Effector CD8-positive, alpha-beta T cell (primary cell): ENCODE data around the gene FANCC.

ENCODE experiments used
- DNase-seq: peaks from one replicate; lab custom pipeline; 2025; lab: John Stamatoyannopoulos, UW

The FANCC gene

DNA sequence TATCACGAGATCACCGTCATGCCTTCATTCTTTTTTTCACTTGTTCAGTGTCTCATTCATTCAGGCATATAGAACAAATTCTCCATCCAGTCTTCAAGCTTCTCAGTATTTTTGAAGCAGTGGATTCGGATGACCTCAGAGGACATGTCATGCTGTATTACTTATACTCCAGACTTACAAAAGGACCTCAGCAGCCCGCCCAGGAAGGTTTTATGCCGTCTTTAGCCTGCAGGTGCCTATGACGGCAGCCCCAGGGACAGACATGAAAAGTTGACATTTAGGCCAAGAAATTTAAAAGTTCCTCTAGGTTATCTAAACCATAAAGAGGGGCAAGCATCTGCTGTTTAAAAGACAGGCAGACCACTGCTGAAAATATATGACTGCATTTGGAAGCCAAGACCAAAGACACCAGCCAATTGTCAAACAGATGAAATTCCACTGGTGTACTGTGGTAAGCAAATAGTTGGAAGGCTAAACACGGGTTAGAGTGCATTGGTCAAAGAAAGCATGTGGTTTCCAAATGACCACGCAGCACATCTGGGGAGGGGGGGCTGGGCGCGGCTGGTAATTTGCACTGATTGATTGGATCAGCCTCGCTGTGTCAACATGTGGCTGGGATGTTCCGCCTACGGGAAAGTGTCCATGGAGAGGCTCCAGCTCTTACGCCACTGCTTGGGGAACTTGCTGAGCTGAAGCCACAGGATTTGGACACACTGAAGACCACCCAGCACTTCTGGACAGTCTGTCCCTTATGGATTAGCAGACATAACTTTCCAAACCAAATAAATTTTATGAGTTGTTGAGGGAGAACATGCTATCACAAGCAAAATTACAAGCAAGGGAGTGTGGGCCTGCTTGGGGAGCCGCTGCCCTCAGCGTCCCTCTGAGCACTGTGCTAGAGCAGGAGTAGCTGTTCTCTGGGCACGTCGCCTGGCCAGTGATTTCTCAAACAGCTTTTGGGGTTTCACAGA lies 173.6 kb downstream of the FANCC start:
- DNase-seq = no peak

DNA sequence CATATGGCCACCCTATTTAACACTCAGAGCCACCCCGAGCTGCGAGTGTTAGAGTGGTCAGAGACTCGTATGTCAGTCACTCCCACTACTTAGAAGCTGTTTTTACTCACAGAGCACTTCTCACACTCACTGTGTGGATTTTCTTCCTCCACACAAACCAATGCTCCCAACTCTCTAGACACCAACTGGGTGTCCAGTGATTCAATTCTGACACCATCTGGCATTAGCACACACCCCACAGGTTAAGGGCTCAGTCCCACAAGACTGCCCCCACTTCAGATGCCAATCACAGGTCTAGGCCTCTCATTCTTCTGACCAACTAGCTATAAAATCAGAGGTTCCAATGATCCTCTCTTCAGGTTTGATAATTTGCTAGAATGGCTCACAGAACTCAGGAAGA lies 174.8 kb downstream of the FANCC start:
- DNase-seq = no peak

DNA sequence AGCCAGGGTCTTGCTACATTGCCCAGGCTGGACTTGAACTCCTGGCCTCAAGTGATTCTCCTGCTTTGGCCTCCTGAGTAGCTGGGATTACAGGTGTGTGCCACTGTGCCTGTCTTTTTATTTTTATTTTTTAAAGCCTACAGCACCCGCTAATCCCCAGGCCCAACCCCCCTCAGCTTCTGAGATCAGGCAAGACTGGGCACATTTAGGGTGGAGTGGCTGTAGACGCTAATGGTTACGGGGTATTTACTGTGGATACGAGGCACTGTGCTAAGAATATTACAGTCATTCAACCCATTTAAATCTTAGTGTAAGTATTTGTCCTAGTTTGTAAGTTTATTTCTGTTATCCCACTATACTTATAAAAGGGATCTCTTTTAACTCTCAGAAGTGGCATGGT lies 175.2 kb downstream of the FANCC start:
- DNase-seq = no peak

DNA sequence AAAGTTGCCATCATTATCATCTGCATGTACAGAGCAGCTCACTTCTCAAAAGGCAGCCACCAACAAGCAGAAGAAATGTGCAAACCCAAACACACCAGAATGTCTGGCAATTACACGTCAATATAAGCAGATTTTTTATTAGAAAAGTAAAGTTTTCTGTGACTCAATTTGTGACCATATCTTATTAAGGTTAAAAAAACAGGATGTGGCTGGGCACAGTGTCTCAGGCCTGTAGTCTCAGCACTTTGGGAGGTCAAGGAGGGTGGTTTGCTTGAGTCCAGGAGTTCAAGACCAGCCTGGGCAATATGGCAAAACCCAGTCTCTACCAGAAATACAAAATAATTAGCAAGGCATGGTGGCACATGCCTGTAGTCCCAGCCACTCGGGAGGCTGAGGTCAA lies 176.7 kb downstream of the FANCC start:
- no peak for DNase-seq

DNA sequence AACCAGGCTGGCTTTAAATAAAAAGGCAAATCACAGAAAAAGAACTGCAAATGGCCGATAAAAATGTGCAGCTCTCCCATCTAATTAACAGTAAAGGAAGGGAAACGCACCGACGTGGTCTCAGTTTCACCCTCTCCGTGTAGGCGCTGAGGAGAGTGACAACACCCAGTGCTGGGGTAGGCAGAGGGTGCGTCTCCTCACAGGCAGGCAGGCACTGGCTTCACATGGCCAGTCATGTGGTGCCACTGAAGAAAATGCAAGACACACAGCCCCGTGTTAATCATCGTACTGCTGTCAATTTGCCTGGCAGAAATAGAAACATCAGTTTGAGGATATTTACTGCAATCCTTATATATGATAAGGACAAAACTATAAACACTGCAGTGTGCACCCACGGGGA lies 178.4 kb downstream of the FANCC start:
- DNase-seq = no peak

DNA sequence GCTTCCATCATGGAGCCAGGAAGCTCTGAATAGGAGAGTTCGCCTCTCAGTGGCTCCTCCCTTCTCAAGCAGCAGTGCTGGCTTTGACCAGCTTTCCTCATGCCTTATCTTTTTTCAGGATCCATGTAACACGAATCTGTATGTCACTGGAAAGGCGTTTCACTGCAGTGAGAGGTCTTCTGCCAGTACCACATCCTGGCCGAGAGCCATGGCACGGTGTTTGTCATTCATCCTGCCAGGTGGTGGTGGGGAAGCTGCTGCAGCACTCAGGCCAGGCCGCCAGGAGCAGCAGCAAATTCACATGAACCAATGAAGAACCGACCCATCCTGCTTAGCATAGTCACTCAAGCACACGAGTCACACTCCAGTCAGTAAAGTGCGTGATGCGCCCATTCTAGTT lies 179.0 kb downstream of the FANCC start:
- DNase-seq = no peak

DNA sequence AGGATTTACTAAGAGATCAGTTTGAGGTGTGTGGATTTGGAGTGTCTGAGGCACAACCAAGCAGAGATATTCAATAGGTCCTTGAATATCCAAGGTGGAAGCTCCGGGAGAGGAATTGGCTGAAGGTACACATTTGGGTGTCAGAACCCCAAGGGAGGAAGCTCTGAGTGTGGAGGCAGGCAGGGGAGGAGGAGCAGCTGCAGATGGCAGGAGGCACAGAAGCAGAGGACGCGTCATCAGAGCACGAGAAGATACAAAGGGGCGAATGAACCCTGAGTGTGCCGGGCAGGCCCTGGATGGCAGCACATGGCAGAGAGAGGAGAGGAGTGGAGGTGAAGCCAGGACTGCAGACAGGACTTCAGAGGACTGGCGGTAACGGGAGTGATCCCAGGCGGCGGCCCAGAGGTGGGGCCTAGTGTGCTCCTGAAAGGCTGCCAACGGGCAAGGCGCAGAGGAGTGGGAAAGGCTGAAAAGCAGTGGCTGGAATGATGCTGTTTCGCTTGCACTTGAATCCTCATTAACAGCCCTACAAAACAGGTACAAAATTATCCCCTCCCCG lies 179.8 kb downstream of the FANCC start:
- DNase-seq = no peak

DNA sequence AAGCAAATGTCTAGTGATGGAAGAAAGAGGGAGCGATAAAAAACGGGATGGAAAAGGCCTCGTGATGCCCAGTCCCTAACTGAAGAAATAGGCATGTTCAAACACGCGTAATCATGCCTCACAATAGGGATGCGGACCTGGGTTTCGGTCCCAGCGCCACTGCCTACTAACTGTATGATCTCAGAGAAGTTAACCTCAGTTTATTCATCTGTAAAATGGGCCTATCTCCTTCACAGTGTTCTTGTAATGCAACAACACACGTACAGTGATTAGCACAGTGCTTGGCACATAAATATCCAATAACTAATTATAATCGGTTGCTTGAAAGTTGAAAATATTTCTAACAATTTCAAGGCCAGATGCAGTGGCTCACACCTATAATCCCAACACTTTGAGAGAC lies 181.8 kb downstream of the FANCC start:
- no peak for DNase-seq

DNA sequence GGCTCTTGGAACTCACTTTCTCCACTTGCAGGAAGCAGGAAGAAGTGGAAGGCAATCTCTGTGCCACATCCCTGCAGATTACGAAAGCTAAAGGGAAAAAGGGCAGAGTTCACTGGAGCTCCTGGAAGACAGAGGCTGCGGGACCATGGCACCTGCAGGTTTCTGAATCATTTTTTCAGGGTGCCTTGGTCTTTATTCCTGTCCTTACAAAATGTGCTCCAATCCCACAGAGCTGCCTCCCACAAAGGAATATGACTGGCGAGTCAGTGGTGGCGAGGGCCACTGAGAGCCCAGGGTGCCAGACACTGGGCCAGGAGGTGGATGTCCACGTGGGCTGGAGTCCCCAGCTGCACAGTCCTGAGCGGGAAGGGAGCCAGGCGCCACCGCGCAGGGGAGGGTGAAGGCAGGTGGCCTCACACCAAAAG lies 183.0 kb downstream of the FANCC start:
- DNase-seq = no peak

DNA sequence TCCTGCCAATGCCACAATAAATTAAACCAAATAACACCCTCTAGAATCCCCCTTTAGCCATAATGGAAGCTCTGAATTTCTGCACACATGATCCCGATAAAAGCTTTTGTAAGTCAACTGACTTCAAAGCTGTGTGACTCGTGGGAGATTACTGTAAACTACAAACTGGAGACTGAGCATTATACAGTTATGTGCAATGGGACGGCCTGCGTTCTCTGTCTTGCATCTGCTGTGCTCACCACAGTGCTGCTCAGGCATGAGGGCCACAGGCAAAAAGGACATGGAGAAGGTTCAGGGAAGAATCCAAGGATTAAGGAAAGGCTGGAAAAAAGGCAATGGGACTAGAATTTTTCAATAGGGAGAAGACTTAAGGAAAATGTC lies 184.2 kb downstream of the FANCC start:
- no peak for DNase-seq

DNA sequence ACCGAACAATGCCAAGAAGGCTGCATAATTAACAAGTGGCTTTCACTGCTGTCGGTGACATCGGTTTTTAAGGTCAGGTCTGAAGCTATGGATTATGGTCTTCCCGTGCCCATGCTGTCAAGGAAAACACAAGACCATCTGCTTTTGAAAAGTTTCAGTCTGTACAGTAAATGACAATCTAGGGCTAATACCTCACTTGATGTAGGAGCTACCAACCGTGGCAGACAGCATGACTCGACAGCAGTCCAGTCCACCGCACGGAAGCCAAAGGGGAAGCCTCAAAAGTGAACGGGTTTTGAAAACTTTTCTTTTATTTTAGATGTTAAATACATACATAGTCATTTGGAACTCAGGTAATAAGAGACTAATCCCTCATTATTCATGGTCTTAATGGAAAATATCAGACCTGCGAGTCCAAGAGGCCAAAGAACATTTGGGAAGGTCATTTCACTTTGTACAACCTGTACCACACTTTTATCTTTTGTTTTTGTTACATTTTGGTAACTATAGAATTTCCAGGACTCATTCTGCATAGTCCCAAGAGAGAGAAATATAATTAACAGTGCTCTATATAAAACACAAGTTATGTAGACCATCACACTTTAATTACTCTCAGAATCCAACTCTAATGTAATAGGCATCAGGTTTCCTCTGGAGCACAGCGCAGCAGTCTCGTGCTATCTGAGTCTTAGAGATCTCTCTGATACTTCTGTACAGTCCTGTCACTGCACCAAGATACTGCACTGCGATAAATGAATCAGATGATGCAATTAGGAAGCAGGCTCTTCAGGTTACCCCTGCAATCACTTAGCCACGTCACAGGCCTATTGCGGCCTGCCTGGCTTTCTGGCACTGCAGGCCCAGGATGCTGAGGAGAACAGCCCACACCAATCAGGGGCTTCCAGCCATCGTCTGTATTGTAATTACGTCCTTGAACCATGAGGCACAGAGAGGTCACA lies 184.9 kb downstream of the FANCC start:
- no peak for DNase-seq

DNA sequence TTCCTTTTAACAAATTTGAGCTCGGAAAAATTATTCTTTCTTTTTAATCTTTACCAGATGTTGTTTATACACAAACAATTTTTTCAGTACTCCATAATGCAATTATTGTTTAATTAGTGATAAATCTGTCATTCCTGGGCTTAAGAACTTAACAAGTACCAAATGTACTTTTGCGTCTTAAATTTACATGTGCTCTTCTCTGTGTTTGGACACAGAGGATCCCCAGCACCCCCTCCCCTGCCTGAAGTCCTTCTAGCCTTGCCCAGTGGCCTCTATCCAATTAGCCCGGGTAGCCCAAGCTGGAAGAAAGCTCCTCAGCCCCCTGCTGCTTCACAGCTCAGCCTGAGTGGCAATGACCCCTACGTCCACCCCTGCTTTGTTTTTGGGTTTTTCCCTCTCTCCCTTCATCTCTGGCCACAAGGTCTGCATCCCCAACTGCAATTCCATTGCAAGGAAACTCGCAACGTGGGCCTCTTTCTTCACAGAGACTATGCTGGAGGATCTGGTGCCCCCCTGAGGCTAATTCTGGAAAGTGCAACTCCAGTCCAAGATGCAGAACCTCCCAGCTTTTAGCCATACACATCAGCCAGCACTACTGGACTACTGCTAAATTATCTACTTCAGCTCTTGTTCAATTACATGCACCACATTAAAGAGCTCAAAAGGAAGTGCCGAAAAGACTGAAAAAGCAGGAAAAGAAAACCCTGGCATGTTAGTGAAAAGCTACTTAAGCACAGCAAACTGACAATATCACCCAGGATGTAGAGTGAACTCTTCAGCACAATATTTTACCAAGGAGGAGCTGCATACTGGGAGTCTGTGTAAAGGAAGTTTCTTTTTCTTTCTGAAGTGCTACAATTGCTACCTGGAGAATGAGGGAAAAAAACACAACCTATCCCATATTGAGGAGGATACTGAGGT lies 186.2 kb downstream of the FANCC start:
- DNase-seq = no peak

DNA sequence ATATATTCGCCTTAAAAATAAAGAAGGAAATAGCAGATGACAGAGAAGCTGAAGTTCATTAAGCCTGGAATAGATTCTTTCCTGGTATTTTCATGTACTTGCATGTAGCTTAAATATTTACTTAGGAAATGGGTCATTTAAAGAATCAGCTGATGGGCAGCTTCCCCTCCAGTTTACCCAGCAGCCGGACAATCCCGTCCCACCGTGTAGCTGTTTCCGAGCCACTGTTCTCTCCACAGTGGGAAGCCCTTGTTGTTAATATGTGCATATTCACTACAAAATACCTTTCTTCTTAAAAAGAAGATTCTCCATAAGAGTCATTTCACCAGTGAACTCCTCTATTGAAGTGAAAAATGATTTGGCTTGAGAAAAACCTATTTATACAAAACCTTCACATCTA lies 187.0 kb downstream of the FANCC start:
- DNase-seq = no peak

DNA sequence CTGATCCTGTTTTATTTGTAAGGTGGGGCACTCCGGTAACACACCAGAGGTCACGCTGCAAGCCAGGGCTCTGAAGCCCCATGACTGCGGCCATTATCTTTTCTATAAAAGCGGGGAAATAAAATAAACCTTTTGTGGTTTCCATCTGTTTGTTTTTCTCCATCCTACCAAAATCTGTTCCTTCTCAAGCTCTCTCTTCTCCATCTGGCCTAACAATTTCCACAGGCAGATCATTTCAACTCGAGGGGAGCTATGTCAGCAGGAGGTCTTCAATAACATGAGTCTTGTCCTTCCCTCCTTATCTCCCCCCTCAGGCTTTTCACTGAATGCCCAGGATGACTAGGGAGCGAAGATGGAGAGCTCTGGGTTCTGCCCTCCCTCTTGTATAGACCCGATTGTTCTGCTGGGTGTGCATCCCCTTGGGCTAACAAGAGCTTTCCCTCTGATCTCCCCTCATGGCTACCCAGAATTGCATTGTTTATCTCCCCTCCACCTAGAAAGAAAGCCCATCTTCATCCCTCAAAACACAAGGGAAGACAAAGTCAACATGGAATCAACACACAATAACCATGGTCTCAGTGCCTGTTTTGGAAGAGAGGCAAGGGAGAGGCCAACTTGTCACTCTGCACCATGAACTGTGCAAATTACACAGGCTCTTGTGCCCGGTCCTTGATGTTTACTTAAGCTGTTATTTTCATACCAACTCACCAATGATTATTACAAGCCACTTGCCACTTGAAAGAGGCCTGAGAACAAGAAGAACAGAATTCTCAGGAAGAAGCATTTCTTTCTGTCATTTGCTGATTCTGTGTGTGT lies 187.8 kb downstream of the FANCC start:
- no peak for DNase-seq

DNA sequence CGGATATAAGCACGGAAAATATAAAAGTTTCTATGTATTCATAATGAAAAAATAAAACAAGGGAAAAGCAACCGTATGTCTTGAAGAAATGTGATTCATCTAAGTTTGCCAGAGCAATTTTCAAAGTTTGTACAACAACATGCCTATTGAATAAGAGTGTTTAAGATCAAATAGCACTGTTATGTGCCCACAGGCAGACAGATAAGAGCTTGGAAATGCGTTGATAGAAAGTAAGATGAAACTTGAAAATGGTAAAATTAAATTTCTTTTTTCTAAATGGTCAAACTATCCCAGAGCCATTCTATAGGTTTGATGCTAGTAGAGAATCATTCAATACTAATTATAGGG lies 189.4 kb downstream of the FANCC start:
- DNase-seq = no peak

DNA sequence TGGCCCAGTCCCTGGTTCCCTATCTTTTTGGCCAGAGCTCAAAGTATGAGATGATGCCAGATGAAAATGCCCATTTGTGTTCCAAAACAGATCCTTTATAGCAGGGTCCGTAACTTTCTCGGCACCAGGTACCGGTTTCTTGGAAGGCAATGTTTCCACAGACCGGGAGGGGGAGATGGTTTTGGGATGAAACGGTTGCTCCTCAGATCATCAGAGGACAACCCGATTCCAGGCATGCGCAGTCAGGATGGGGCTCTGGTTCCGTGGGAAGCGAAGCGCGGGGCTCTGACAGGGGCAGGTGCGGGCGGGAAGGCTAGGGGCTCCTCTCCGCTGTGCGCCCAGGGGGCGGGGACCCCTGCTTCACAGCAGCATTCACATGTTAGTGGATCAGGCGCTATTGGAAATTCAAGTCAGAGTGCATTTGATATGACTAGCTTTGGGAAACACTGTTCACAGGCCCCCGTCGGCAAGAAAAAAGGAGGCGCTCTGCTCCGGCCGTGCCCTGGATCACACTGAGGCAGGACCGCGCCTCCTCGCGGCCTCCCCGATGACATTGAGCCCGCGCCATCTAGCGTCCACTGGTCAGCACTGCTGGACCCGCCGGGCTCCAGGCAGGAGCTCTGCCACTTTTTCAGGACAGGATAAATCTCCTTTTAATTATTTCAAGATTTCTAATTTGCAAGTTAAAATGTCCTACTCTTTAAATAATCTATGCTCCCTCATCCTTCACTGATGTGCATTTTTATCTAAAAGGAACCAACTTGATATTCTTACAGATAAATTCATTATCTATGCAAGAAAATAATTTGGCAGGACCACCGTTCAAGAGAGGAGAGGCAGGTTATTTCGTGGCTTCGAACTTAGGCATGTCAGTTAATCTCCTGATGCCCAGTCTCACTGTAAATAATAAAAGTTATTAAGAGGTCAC lies 190.0 kb downstream of the FANCC start:
- peak; percentile 43 for DNase-seq

DNA sequence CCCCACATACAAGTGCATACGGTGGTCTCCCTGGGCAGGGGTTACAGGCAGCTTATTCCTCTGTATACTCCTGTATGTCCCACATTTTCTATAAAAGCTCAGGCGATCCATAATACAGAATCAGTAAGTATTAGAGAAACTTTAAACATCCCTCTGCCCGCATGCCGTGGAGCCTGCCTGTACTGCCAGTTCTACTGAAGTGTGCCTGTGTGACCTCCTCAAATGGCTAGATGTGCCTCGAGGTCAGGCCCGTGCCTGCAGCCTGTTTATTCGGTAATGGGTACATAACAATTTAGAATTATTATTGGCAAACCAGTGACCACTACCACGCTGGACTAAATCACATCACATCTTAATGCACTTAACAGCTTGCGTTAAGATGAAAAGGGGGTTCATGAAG lies 190.8 kb downstream of the FANCC start:
- DNase-seq = no peak

DNA sequence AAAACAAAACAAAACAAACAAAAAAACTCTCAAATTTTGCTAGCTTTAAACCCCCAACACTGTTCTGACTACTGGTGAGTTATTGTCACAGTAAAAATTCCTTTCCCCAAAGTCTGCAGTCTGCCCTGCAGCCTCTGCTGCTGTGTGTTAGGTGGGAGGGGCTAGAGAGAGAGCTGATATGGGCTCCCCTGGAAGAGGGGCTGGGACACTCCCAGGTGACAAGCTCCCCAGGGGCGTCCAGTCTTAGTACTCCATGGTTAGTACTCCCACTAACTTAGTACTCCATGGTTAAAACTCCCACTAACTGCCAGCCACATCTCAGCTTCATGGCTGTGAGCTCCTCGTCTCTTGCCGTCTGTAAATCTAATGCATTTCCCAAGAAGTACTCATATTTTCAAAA lies 191.9 kb downstream of the FANCC start:
- DNase-seq = no peak

DNA sequence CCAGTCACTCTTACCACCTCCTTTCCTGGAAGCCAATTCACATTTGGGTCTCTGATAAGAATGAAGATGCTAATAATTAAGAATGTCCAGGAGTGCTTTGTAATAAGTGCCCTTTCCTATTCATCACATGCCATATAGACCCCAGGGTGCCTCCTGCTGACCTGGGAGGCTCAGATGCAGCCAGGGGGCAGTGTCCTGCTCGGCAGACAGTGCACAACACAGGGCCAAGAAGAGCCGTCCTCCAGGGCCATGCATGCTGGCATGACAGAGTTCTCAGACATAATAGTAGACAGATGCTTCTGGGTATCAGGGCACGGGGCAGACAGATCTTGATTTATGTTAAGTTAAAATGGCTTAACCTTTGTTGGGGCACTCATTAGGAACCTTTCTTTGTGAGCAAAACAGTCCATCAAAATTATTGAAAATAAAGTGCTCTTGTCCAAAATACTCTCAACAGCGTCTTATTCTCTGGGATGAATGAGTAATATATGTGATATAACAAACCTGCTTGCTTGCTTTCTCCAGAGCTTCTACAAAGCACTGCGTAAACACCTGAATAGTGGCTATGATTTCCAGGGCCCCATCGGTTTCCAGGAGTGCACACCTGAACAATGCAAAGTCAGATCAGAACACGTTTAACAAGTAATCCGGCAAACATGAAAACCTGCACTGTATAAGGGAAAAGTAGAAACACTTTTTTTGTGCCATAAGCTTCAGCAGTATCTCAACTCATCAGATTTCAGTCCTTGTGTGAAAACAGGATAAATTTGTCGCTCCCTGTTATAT lies 192.7 kb downstream of the FANCC start:
- no peak for DNase-seq
